NCI-H510A (cell line): ENCODE results near the gene PER3.
A peak's percentile ranks its signal among the peaks of the same experiment; 100 is the strongest.

Source experiments
- DNase-seq: peaks from one replicate; lab custom pipeline; 2025; lab: John Stamatoyannopoulos, UW

The PER3 gene

GRCh38 chr1:7783826-7784491 lies at the start of gene PER3:
Gene PER3, plus strand, starts transcription at chr1:7784291. Its CDS starts 587 bp downstream, at chr1:7784878.
- DNase-seq, result peak; percentile 99

DNA sequence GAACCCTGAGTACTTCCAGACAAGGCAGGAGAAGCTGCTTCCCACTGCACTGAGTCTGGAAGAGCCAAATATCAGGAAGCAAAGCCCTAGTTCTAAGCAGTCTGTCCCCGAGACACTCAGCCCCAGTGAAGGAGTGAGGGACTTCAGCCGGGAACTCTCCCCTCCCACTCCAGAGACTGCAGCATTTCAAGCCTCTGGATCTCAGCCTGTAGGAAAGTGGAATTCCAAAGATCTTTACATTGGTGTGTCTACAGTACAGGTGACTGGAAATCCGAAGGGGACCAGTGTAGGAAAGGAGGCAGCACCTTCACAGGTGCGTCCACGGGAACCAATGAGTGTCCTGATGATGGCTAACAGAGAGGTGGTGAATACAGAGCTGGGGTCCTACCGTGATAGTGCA lies 46.0 kb upstream of the PER3 start:
- no peak for DNase-seq

DNA sequence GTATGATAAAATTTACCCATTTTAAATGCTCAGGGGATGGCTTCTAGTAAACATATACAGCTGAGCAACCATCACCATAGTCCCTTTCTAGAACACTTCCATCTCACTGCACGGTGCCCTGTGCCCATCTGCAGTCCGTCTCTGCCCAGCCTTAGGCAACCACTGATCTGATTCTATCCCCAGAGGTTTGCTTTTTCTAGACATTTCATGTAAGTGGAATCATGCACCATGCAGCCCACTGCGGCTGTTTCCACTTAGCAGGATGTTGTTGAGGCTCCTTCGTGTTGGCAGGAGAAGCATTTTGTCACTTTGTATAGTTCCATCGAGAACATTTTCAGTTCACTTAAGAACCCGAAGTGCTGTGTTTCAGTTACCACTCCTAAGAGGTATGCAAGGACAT lies 40.7 kb upstream of the PER3 start:
- DNase-seq, result no peak

DNA sequence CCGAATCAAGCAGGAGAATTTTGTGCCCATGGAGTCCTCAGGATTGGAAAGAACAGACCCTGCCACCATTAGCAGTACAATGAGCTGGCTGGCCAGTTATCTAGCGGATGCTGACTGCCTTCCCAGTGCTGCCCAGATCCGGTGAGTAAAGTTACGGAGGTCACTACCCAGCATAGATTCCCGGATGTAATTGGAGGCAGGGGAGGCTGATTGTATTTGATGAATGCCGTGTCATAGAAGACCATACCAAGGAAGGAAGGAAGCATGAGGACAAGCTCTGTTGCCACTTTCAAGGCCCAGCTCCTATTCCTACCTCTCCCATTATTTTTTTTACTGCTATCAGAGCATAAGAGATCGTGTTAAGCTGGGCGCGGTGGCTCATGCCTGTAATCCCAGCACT lies 39.2 kb upstream of the PER3 start:
- no peak for DNase-seq

DNA sequence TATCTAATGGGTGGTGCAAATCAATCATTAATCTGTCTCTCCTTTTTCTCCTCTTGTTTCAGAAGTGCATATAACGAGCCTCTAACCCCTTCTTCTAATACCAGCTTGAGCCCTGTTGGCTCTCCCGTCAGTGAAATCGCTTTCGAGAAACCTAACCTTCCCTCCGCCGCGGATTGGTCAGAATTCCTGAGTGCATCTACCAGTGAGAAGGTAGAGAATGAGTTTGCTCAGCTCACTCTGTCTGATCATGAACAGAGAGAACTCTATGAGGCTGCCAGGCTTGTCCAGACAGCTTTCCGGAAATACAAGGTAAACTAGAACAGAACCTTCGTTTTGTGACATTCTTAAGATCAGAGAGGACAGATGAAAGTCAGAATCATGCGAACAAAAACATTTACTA lies 38.3 kb upstream of the PER3 start:
- no peak for DNase-seq

DNA sequence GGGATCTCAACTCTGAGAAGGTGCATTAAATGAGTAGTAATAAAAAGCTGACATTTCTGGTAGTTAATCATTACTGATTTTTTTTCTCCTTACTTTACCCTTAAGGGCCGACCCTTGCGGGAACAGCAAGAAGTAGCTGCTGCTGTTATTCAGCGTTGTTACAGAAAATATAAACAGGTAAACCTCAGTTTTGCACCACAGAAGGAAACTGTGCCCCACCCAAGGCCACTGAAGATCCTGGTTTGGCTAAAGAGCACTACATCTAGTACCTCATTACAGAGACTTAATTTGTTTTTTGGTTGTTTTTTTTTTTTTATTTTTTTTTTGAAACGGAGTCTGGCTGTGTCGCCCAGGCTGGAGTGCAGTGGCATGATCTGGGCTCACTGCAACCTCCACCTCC lies 36.5 kb upstream of the PER3 start:
- no peak for DNase-seq

DNA sequence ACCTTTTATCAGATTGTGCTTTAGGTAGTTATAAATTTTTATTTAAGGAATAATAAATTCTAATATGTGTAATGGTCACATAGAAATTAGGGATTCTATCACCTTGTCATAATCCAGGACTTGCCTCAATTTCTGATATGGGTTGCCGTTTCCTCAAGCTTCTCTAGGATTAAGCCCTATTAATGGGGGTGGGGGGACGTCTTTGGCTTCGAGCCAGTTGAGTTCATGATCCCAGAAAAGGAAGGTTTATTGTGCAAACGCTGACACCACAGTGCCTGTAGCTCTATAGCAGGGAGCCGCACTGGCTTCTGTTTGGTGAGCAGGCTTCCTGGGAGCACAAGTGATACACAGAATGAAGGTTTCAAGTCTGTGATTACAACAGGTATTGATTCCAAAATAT lies 35.0 kb upstream of the PER3 start:
- DNase-seq, result no peak

DNA sequence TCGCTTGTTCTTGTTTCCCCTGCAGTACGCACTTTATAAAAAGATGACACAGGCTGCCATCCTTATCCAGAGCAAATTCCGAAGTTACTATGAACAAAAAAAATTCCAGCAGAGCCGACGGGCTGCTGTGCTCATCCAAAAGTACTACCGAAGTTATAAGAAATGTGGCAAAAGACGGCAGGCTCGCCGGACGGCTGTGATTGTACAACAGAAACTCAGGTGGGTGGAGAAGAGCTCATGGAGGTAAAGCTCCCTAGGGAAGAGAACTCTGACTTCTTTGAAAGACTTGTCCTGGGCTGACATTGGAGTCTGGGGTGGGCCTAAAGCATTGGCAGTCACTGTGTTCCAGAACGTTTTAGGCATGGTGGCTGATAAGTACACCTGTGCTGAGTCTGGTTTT lies 32.9 kb upstream of the PER3 start:
- DNase-seq, result no peak

DNA sequence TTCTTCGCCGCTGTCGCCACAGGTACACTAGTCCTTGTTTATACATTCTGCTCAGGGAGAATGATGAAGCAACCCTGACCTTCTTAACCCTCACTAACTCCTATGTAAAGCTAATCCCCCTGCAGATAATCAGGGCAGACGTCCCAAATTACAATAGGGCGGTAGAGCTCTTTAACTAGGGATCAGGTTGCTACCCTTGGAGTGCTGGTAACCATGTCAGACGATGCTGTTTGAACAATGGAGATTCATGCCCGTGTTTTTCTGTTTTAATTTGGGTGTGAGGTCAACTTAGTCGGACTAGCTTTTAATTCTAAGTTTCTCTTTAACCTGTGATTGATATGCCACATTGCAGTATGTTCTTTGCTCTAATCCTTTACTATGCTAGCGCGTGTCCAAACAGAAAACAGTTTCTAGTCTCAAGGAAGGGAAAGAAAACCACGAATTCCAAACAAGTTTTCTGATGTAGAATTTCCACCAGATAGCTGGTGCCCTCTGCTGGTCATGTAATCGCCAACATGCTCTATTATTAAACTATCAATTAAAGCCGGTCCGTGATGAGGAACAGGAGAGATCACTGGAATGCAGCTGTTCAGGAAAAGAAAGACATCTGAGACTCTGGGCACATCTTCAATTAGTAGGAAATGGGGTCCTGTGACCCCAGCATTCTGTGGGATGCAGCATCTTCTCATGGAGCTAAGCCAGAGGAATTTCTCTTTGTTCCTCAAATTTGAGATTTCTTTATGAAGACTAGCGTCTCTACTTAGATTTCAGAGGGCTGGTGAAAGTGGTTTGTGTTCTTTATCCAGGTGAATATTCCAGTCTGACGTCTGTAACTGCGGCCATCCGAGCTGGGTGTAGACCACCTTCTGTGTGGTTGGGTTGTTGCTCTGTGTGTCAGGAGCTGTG lies 31.3 kb upstream of the PER3 start:
- DNase-seq, result peak; percentile 55

- no peak for DNase-seq
Measured at GRCh38 chr1:7753641-7754040, 30.4 kb upstream of the PER3 start.

- no peak for DNase-seq
Measured at GRCh38 chr1:7754234-7754633, 29.9 kb upstream of the PER3 start.

DNA sequence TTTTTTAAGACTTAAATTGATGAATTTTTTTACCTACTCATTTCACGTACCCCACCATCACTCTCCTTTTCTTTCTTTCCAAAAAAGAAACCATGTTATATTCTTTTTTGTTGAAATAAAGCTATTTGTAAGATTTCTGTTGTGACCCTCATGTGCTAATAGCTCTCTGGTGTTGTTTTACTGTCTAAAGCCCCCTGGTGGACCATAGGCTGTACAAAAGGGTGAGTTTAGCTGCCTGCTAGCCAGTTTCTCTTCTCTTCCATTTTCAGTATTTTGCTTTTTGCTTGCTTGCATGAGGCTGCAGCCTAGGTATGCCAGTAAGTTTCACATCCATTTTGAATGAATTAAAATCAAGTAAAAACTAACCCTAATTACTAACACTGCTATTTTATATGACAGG lies 28.6 kb upstream of the PER3 start:
- no peak for DNase-seq

GRCh38 chr1:7760245-7760644 lies 23.8 kb upstream of the PER3 start:
- no peak for DNase-seq

DNA sequence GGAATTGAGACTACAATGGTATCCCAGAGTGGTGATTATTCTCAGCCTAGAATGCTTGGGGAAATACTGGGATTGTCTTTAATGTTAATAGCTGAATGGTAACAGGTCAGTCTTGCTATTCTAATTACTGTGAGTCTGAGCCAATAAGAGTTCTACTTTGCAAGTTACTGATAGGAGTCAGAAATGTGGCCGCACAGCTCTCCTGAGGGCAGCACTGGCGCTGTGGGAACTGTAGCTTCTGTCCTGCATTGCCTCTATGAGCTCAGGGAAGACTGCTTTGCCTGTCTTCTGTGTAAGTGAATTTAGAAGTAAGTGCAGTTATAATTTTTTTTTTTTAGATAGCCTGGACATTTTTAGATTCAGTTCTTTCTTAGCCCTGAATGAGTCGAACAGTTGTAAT lies 23.0 kb upstream of the PER3 start:
- no peak for DNase-seq

DNA sequence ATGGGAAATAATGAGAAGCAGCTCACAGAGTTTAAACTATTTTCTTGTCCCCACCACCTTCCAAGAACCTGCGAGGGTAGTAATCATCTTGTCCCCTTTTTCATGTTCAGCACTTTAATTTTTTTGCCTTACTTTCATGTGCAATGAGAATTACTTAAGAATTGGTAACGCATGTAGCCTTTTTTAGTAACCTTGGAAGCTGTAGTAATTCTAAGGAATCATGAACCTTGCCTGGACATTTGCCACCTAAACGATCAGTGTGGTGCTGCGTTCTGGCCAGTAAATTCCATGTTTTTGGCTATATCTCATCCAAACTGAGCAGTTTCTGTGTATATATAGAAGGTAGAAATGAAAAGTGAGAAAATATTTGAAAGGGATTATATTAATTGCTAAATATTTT lies 16.9 kb upstream of the PER3 start:
- DNase-seq, result no peak

DNA sequence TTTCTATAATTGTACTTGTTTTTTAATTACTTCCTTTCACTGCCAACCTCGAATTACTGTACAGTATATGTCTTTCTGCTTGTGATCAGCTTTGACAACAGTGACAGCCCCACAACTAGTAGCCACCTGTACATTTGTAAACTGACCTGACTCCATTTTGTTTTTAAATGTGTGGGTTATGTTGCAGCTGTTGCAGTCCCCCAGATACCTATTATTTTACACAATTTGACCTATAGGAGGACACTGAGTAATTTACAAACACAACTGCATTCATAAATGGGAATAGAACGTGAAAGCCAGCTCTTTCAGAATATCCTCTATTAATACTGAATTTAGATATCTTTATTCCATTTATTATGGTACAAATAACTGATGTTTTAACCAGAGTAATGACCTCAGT lies 15.5 kb upstream of the PER3 start:
- DNase-seq, result no peak

GRCh38 chr1:7769673-7770412 lies 14.2 kb upstream of the PER3 start:
- DNase-seq, result no peak

DNA sequence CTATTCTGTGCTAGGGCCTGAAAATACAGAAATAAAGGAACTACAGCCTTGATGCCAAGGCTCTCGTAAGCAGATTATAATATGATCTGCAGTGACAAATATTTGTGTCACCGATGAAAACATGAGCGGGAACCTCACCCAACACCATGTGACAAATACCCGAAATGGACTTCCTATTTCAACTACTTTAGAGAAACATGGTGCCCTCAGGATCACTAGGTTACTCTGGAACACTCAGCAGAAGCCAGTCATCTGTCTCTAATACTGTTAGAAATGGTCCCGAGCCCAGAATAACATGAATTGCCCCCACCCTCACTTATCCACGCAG lies 13.5 kb upstream of the PER3 start:
- DNase-seq, result no peak

DNA sequence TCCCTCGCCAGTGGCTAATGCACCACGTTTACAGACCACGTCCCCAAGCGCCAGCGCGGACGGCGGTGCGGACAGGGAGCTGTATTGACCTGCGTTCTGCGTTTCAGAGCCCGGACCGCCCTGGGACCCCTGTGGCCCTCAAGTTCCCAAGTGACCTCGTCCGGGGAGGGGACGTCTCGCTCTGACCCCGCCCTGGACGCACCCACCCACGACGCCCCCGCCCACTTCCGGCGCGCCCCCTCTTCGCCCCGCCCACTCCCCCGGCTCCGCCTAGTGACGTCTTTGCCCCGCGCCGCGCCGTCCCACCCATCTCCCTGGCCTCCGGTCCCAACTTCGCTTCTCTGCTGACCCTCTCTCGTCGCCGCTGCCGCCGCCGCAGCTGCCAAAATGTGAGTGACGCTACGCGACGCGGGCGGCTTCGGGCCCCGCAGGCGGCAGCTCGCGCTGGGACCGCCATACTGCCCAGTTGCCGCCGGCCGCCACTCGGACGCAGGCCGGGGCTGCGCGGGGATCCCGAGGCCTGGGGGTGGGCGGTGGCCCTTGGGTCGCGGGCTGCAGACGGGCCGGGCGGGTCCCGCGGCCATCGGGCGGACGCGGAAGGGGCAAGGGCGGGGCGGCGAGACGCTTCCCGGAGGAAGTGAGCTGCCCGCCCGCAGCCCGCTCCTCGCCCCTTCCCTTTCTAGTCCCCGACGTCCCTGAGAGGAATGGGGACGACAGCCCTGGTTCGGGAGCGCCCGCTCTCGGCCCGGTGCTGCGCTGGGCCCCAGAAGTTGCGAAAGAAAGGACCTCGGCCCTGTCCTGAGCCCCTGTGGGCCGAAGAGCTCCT lies 12.9 kb upstream of the PER3 start, which contains the start of gene VAMP3:
Gene VAMP3 (plus strand): TSS at position 300 of the 826 bp plus-strand sequence. CDS start 88 bp downstream, at position 388.
- DNase-seq, result peak; percentile 89

DNA sequence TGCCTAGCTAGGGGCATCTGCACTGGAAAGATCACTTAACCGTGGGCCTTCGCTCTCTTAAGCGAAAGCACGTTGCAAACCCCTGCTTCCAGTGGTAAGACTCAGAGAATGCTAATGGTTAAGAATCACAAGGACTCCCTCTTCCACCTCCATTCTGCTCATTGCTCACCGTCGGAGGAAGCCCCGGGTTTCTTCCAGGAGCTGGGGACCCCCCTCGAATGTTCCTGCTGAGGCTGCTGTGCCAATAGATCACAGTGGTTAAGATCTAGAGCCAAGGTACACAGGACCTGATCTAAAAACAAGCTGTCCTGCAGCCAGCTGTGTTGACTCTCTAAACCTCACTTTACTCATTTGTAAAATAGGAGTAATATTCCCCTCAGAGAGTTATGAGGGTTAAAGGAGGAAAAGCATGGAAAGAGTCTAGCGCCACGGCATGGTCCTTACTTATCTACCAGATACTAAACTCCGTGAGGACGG lies 12.2 kb upstream of the PER3 start:
- DNase-seq, result no peak

DNA sequence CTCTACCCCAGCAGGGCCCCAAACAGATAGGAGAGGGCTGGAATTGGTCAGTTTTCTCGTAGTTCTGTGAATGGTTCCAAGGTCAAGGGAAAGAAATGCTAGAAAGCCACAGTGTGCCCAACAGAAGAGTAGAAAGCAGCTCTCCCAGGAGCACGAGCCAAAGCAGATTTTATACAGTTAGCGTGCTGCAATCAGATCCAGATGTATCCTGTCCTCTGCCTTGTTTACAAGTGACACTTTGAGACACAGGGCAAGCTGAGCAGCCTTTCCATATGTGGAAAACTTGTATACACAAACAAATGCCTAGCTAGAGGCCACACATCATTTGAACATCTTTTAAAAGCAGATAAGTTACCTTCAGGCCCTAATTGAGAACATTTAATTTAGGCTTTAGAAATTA lies 6.5 kb upstream of the PER3 start:
- DNase-seq, result no peak

- no peak for DNase-seq
Measured at GRCh38 chr1:7778133-7778628, 5.9 kb upstream of the PER3 start.
